ENCODE results near the gene DFFA. TPM values are rescaled to one million over a fixed set of nuclear protein-coding genes. Genes with fewer than 3 reads are reported as not detected.

DFFA gene
- polyA plus RNA-seq, 3 donors: 11.0 to 17.8 (median 17.3) TPM

DNA sequence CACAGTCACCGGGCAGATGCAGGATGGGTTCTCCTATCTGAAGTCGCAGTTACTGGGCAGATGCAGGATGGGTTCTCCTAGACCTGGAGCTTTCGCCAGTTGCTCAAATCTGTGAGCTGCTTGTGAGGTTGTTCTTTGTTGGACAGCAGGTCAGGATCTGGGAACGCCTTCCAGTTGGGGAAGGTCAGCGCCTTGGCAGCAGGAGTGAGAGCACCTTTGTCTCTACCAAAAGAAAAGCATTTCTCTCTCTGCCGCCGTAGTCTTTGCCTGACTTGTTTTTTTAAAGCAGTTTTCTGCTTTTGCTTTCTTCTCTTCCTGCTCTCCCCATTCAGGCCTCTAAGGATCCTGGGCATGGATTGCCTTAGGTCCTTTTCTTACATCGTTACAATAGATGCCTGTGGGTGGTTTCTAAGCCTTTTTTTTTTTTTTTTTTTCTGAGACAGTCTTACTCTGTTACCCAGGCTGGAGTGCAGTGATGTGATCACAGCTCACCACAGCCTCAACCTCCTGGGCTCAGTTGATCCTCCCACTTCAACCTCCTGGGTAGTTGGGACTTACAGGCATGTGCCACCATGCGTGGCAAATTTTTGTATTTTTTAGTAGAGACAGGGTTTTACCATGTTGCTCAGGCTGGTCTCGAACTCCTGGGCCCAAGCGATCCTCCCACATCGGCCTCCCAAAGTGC, 18.1 kb upstream of the DFFA start:
- no peak overlapping the region for H3K4me3 ChIP-seq (replicated peaks in 1 of 3; ENCODE audit: low read depth in 2 of 3, low read length in 3 of 3)
- H3K9me3 Mint-ChIP-seq: peaks cover 4 to 9% (median 9%) of the 10 kb centered on the region in 7 donors
- DNase-seq: no peak
- H3K9ac ChIP-seq (ENCODE audit: insufficient read depth, low read length, poor library complexity, severe bottlenecking): no peak overlapping the region
- TF ChIP-seq, protein P1, sequence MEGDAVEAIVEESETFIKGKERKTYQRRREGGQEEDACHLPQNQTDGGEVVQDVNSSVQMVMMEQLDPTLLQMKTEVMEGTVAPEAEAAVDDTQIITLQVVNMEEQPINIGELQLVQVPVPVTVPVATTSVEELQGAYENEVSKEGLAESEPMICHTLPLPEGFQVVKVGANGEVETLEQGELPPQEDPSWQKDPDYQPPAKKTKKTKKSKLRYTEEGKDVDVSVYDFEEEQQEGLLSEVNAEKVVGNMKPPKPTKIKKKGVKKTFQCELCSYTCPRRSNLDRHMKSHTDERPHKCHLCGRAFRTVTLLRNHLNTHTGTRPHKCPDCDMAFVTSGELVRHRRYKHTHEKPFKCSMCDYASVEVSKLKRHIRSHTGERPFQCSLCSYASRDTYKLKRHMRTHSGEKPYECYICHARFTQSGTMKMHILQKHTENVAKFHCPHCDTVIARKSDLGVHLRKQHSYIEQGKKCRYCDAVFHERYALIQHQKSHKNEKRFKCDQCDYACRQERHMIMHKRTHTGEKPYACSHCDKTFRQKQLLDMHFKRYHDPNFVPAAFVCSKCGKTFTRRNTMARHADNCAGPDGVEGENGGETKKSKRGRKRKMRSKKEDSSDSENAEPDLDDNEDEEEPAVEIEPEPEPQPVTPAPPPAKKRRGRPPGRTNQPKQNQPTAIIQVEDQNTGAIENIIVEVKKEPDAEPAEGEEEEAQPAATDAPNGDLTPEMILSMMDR (IDR thresholded peaks at IDR 0.05): no peak
- H3K27ac ChIP-seq (ENCODE audit: low read depth in 1 of 2, low read length in 2 of 2): no peak overlapping the region
- H3K27me3 ChIP-seq (ENCODE audit: control insufficient read depth in 2 of 2, insufficient read depth in 2 of 2, low read length in 2 of 2): no peaks in the 10 kb centered on the region
- peaks cover 23% of the 10 kb centered on the region for H4K20me1 ChIP-seq (ENCODE audit: insufficient read depth, low read length)
- H3K27ac Mint-ChIP-seq: peak overlapping the region in 1 of 7 donors; percentile 24
- H3K4me3 Mint-ChIP-seq: no peak overlapping the region
- peaks cover 0 to 11% of the 10 kb centered on the region in 2 donors for H3K9me3 ChIP-seq (replicated peaks in 1 of 2; ENCODE audit: control insufficient read depth in 1 of 2, insufficient read depth in 1 of 2, low read length in 2 of 2)
- no peak overlapping the region for H2AFZ ChIP-seq (ENCODE audit: insufficient read depth, low read depth, low read length, poor library complexity, severe bottlenecking)
- H3K4me2 ChIP-seq (replicated peaks; ENCODE audit: extremely low read depth, low read length, poor library complexity, severe bottlenecking): no peak overlapping the region
- peaks cover 12% of the 10 kb centered on the region for H3K4me1 Mint-ChIP-seq
- peaks cover 8 to 13% of the 10 kb centered on the region in 2 donors for H3K4me1 ChIP-seq (ENCODE audit: control insufficient read depth in 1 of 2, insufficient read depth in 2 of 2, low read length in 2 of 2)
- no peaks in the 10 kb centered on the region for H3K27me3 Mint-ChIP-seq (ENCODE audit: low read depth in 3 of 3)
- H3K36me3 Mint-ChIP-seq: peaks cover 16 to 26% of the 10 kb centered on the region in 2 donors
- H3K79me2 ChIP-seq (ENCODE audit: insufficient read depth, low read length): peaks cover 81% of the 10 kb centered on the region
- H3K36me3 ChIP-seq (replicated peaks in 1 of 2; ENCODE audit: control insufficient read depth in 1 of 2, insufficient read depth in 2 of 2, low read length in 2 of 2): peaks cover 11 to 18% of the 10 kb centered on the region in 2 donors
- WGBS (ENCODE audit: insufficient coverage): 88% methylated on average over 6 of the region's 12 CpGs
- intact Hi-C loops (cut with micrococcal nuclease): loop anchor here in 1 of 2 donors (5.0 kb wide), 2 partner anchors 58 to 113 kb away; partner anchors contain the start of gene CENPS

DNA sequence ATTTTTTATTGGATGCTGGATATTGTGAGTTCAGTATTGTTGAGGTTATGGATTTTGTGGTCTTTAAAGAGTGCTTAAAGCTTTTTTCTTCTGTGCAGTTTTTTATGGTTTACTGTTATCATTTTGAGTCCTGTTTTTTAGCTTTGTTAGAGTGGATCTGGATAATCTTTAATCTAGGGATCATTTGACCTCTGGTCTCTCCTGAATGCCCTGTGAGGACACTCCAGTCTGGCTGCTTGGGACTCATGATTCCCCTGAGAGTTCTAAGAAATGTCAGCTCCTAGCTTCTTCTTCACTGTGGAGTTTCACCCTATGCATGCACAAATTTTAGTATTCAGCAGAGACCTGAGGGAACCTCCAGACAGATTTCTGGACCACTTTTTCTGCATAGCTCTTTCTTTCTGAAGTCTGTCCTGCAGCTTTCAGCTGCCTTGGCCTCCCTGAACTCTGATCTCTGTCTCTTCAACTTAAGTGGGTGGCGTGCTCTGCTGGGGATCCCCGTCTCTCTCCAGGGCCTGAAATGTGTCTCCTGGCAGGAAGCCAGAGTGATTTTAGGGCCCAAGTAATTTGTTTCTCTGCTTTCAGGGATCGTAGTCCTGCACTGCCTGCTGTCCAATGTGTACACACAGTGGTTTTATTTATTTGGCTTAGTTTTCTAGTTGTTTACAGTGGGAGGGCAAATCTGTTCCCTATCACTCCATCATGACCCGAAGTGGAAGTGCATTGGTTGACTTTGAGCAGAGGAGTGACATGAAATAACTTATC, 17.1 kb upstream of the DFFA start:
- H3K4me1 ChIP-seq (ENCODE audit: control insufficient read depth in 1 of 2, insufficient read depth in 2 of 2, low read length in 2 of 2): peaks cover 6 to 11% of the 10 kb centered on the region in 2 donors
- WGBS (ENCODE audit: insufficient coverage): 84% methylated on average over 2 of the region's 4 CpGs
- Mint-ChIP-seq H3K4me1 (peaks cover 10% of the 10 kb centered on the region), H3K27me3 (ENCODE audit: low read depth in 3 of 3) (no peaks in the 10 kb centered on the region), H3K36me3 (peaks cover 16 to 26% of the 10 kb centered on the region in 2 donors), H3K9me3 (peaks cover 4 to 11% (median 9%) of the 10 kb centered on the region in 7 donors), H3K27ac (peak overlapping the region in 2 of 7 donors; percentile 14 to 69), H3K4me3 (no peak overlapping the region)
- peaks cover 11 to 18% of the 10 kb centered on the region in 2 donors for H3K36me3 ChIP-seq (replicated peaks in 1 of 2; ENCODE audit: control insufficient read depth in 1 of 2, insufficient read depth in 2 of 2, low read length in 2 of 2)
- H3K27me3 ChIP-seq (ENCODE audit: control insufficient read depth in 2 of 2, insufficient read depth in 2 of 2, low read length in 2 of 2): no peaks in the 10 kb centered on the region
- TF ChIP-seq, protein P1 (IDR thresholded peaks at IDR 0.05): no peak
- no peak overlapping the region for H2AFZ ChIP-seq (ENCODE audit: insufficient read depth, low read depth, low read length, poor library complexity, severe bottlenecking)
- H3K9ac ChIP-seq (ENCODE audit: insufficient read depth, low read length, poor library complexity, severe bottlenecking): no peak overlapping the region
- peaks cover 23% of the 10 kb centered on the region for H4K20me1 ChIP-seq (ENCODE audit: insufficient read depth, low read length)
- peaks cover 0 to 13% of the 10 kb centered on the region in 2 donors for H3K9me3 ChIP-seq (replicated peaks in 1 of 2; ENCODE audit: control insufficient read depth in 1 of 2, insufficient read depth in 1 of 2, low read length in 2 of 2)
- intact Hi-C loops (cut with micrococcal nuclease): loop anchor here in 1 of 2 donors (5.0 kb wide), 2 partner anchors 57 to 112 kb away; partner anchors contain the start of gene CENPS
- H3K4me3 ChIP-seq (replicated peaks in 1 of 3; ENCODE audit: low read depth in 2 of 3, low read length in 3 of 3): no peak overlapping the region
- H3K79me2 ChIP-seq (ENCODE audit: insufficient read depth, low read length): peaks cover 80% of the 10 kb centered on the region
- H3K27ac ChIP-seq (ENCODE audit: low read depth in 1 of 2, low read length in 2 of 2): no peak overlapping the region
- no peak for DNase-seq
- H3K4me2 ChIP-seq (replicated peaks; ENCODE audit: extremely low read depth, low read length, poor library complexity, severe bottlenecking): no peak overlapping the region

Data from CD14-positive monocyte (primary cell).